PC-9 (cell line): Measurements from ENCODE around the gene ARL13B. TPM values are rescaled to one million over a fixed set of nuclear protein-coding genes. Genes with fewer than 3 reads are reported as not detected.

Experiments
- Bru-seq: library from RNA; stranded (reverse); fragments of 400-500 nt; gene quantifications from one replicate; lab custom pipeline; 2021; lab: Mats Ljungman, UMichigan
- BruChase-seq, 2 experiments: library from RNA; stranded (reverse); fragments of 400-500 nt; gene quantifications; one replicate each; lab custom pipeline; 2021; lab: Mats Ljungman, UMichigan
- BruUV-seq: library from RNA; stranded (reverse); fragments of 400-500 nt; replicated peaks from 2 replicates; lab custom pipeline; 2021; lab: Mats Ljungman, UMichigan
- CTCF ChIA-PET: fragments of 300-600 bp; sonication (Branson Sonifier 250); formaldehyde crosslinking; loops from one replicate; lab custom pipeline; 2022; ENCODE audit warnings: antibody characterized with exemption; lab: Charles Lee
- POLR2A ChIA-PET: fragments of 300-600 bp; sonication (Branson Sonifier 250); formaldehyde crosslinking; loops from one replicate; lab custom pipeline; 2022; ENCODE audit warnings: antibody characterized with exemption; ENCODE audit not compliant: unreplicated experiment; lab: Charles Lee
- DNase-seq, 2 experiments: peaks; one replicate each; pipeline versions ENCODE4 v3.0.0 to v3.0.0-alpha.2; 2015 to 2022; ENCODE audit warnings: mixed read lengths in 1 of 2
- H2AFZ ChIP-seq: fragments of 200-600 bp; sonication (generic); 2 replicates; pipeline ENCODE4 v1.8.1; 2017; ENCODE audit warnings: antibody characterized with exemption
- H3F3A ChIP-seq: fragments of 200-600 bp; sonication (generic); 2 replicates; pipeline ENCODE4 v1.8.1; 2017; ENCODE audit warnings: antibody characterized with exemption, mild to moderate bottlenecking, low read depth; ENCODE audit not compliant: insufficient read depth
- H3K27ac ChIP-seq: fragments of 200-600 bp; sonication (generic); 2 replicates; pipeline ENCODE4 v1.6.1; 2016; ENCODE audit warnings: mixed run types
- H3K27me3 ChIP-seq: fragments of 200-600 bp; sonication (generic); 2 replicates; pipeline ENCODE4 v1.6.1; 2016; ENCODE audit warnings: low read depth, mixed run types; ENCODE audit not compliant: insufficient read depth
- H3K36me3 ChIP-seq: fragments of 200-600 bp; sonication (generic); 2 replicates; pipeline ENCODE4 v1.6.1; 2016; ENCODE audit warnings: low read depth, mixed run types
- H3K4me1 ChIP-seq: fragments of 200-600 bp; sonication (generic); replicated peaks from 2 replicates; pipeline ENCODE4 v1.6.1; 2016; ENCODE audit warnings: mixed run types; ENCODE audit not compliant: insufficient read depth
- H3K4me2 ChIP-seq: fragments of 200-600 bp; sonication (generic); 2 replicates; pipeline ENCODE4 v1.6.1; 2017; ENCODE audit warnings: mixed run types
- H3K4me3 ChIP-seq: fragments of 200-600 bp; sonication (generic); 2 replicates; pipeline ENCODE4 v1.6.1; 2016; ENCODE audit warnings: mixed run types
- H3K79me2 ChIP-seq: fragments of 200-600 bp; sonication (generic); 2 replicates; pipeline ENCODE4 v1.6.1; 2017; ENCODE audit warnings: low read depth, mixed run types
- H3K9me2 ChIP-seq: fragments of 200-600 bp; sonication (generic); 2 replicates; pipeline ENCODE4 v1.8.1; 2017; ENCODE audit warnings: mild to moderate bottlenecking; ENCODE audit not compliant: insufficient read depth
- H3K9me3 ChIP-seq: fragments of 200-600 bp; sonication (generic); 2 replicates; pipeline ENCODE4 v1.8.1; 2016; ENCODE audit warnings: low read depth; ENCODE audit not compliant: insufficient read depth
- H4K20me1 ChIP-seq: fragments of 200-600 bp; sonication (generic); 2 replicates; pipeline ENCODE4 v1.8.1; 2017; ENCODE audit not compliant: insufficient read depth
- EZH2 ChIP-seq: fragments of 200-600 bp; sonication (generic); IDR thresholded peaks from 2 replicates; pipeline ENCODE4 v1.8.0; 2017; ENCODE audit warnings: antibody characterized with exemption, low read depth
- intact Hi-C: fragments of 100-400 bp; cut with micrococcal nuclease; formaldehyde crosslinking; loops from one replicate; pipeline ENCODE4 v1.10.0; 2022; ENCODE audit not compliant: unreplicated experiment
- long read RNA-seq: library from polyadenylated mRNA; stranded (forward); transcript quantifications from one replicate; pipeline ENCODE4 v2.0.0, GENCODE V29; 2022
- total RNA-seq: library from RNA; stranded (reverse); gene quantifications from 2 replicates; pipeline ENCODE4 v1.2.3, GENCODE V29; 2021
- TF ChIP-seq, protein P1 (sequence below): fragments of 200-600 bp; sonication (generic); conservative IDR thresholded peaks from 2 replicates; pipeline ENCODE4 v1.6.1; 2017; ENCODE audit warnings: mixed run types, antibody characterized with exemption, mild to moderate bottlenecking, moderate library complexity

ARL13B gene
- total RNA-seq (17.8 and 20.2 TPM in 2 replicates), Bru-seq, nascent RNA (percentile 70 among the genes with signal in this experiment), BruChase-seq, experiment 1, labeled RNA remaining after a 2-hour chase (percentile 65 among the genes with signal in this experiment), BruChase-seq, experiment 2, labeled RNA remaining after a 6-hour chase (percentile 72 among the genes with signal in this experiment)
- long read RNA-seq, transcript ARL13B-203 (10 exons, 2,453 nt) = major isoform, 6 of 12 reads
- long read RNA-seq, partial matches to known transcripts = 1 of 12 reads
- long read RNA-seq, other reads (novel, unspliced or antisense) = 5 of 12 reads

GRCh38 chr3:93979850-93980676, at the start of gene ARL13B:
Gene ARL13B (plus strand): TSS chr3:93980155. CDS start chr3:93980424, 269 bp downstream.
- intact Hi-C loops = loop anchor here (2.0 kb wide), 1 partner anchor 83 kb away; the partner anchor contains the start of genes DHFR2 and NSUN3

GRCh38 chr3:93931597-93932229, 48.2 kb upstream of the ARL13B start:
- no peaks in the 10 kb centered on the region for H3K36me3 ChIP-seq
- H3K4me1 ChIP-seq = no peaks in the 10 kb centered on the region
- H3K27ac ChIP-seq = no peak overlapping the region
- peak in 1 of 2 experiments; percentile 22 for DNase-seq
- no peaks in the 10 kb centered on the region for H4K20me1 ChIP-seq
- TF ChIP-seq EZH2 = no peak
- TF ChIP-seq, protein P1, sequence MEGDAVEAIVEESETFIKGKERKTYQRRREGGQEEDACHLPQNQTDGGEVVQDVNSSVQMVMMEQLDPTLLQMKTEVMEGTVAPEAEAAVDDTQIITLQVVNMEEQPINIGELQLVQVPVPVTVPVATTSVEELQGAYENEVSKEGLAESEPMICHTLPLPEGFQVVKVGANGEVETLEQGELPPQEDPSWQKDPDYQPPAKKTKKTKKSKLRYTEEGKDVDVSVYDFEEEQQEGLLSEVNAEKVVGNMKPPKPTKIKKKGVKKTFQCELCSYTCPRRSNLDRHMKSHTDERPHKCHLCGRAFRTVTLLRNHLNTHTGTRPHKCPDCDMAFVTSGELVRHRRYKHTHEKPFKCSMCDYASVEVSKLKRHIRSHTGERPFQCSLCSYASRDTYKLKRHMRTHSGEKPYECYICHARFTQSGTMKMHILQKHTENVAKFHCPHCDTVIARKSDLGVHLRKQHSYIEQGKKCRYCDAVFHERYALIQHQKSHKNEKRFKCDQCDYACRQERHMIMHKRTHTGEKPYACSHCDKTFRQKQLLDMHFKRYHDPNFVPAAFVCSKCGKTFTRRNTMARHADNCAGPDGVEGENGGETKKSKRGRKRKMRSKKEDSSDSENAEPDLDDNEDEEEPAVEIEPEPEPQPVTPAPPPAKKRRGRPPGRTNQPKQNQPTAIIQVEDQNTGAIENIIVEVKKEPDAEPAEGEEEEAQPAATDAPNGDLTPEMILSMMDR = no peak
- no peak overlapping the region for H3K4me3 ChIP-seq
- no peak overlapping the region for H3K4me2 ChIP-seq
- H3K9me3 ChIP-seq = 0 out of 2 replicates have a peak, but pooled peaks cover 3% of the 10 kb centered on the region
- no peaks in the 10 kb centered on the region for H3K9me2 ChIP-seq
- intact Hi-C loops = no loop called here
- no peaks in the 10 kb centered on the region for H3K27me3 ChIP-seq
- ChIA-PET POLR2A (no interaction called here), CTCF (no interaction called here)
- H3K79me2 ChIP-seq = no peaks in the 10 kb centered on the region
- no peak overlapping the region for H2AFZ ChIP-seq
- no peaks in the 10 kb centered on the region for H3F3A ChIP-seq
- no TSS peak for BruUV-seq

More at GRCh38 chr3:93979850-93980676, at the start of gene ARL13B:
- DNase-seq = peak; percentile 98 to 100
- ChIA-PET CTCF (no interaction called here), POLR2A (interaction anchor here (0.6 to 1.0 kb wide), 4 partner anchors 8 to 49 kb away, joined by 3 to 12 read pairs (median 7); partner anchors contain the start of gene STX19)
- Histone ChIP-seq H3K36me3 (no peaks in the 10 kb centered on the region), H3F3A (peaks cover 13% of the 10 kb centered on the region), H3K4me1 (peaks cover 14% of the 10 kb centered on the region), H4K20me1 (0 out of 2 replicates have a peak, but pooled peaks cover 5% of the 10 kb centered on the region), H3K4me3 (peak within 1 kb of the TSS; percentile 74), H3K9me3 (no peaks in the 10 kb centered on the region), H3K4me2 (peak within 1 kb of the TSS; percentile 89), H3K9me2 (no peaks in the 10 kb centered on the region), H3K27ac (peak within 1 kb of the TSS; percentile 14; the same call in 1 of the 2 replicates), H2AFZ (peak within 1 kb of the TSS; percentile 95), H3K27me3 (no peaks in the 10 kb centered on the region), H3K79me2 (peaks cover 15% of the 10 kb centered on the region)
- BruUV-seq = TSS peak; percentile 84
- no peak for TF ChIP-seq EZH2
- TF ChIP-seq, protein P1 = no peak
